OCI-LY1 (cell line): ENCODE data around the gene HINT2.

Source experiments
- H2AFZ ChIP-seq: fragments of 200-600 bp; sonication (generic), shearing (Covaris generic); 2 replicates; pipeline ENCODE4 v1.6.0; 2014; ENCODE audit warnings: antibody characterized with exemption, mild to moderate bottlenecking, low read length
- H3F3A ChIP-seq: fragments of 200-600 bp; sonication (generic), shearing (Covaris generic); 2 replicates; pipeline ENCODE4 v1.6.0; 2014; ENCODE audit warnings: mild to moderate bottlenecking, antibody characterized with exemption, low read length, moderate library complexity; ENCODE audit not compliant: insufficient read depth
- H3K27ac ChIP-seq: fragments of 200-600 bp; sonication (generic); 2 replicates; pipeline ENCODE4 v1.5.1; 2014; ENCODE audit warnings: low read length, mixed run types, mild to moderate bottlenecking, low read depth; ENCODE audit not compliant: poor library complexity, severe bottlenecking
- H3K27me3 ChIP-seq: fragments of 200-600 bp; sonication (generic); 2 replicates; pipeline ENCODE4 v1.6.0; 2014; ENCODE audit warnings: antibody characterized with exemption, mild to moderate bottlenecking, low read length, moderate library complexity; ENCODE audit not compliant: insufficient read depth
- H3K36me3 ChIP-seq: fragments of 200-600 bp; sonication (generic); 2 replicates; pipeline ENCODE4 v1.6.1; 2014; ENCODE audit warnings: mild to moderate bottlenecking, antibody characterized with exemption, low read length, moderate library complexity, mixed read lengths; ENCODE audit not compliant: insufficient read depth
- H3K4me1 ChIP-seq: fragments of 200-600 bp; sonication (generic); 2 replicates; pipeline ENCODE4 v1.5.1; 2014; ENCODE audit warnings: mild to moderate bottlenecking, low read length, moderate library complexity; ENCODE audit not compliant: insufficient read depth, severe bottlenecking
- H3K4me2 ChIP-seq: fragments of 200-600 bp; sonication (generic), shearing (Covaris generic); 2 replicates; pipeline ENCODE4 v1.6.1; 2014; ENCODE audit warnings: low read length
- H3K4me3 ChIP-seq: fragments of 200-600 bp; sonication (generic); 2 replicates; pipeline ENCODE4 v1.5.1; 2014; ENCODE audit warnings: low read length, low read depth, mild to moderate bottlenecking, mixed read lengths; ENCODE audit not compliant: poor library complexity, severe bottlenecking
- H3K79me2 ChIP-seq: fragments of 200-600 bp; shearing (Covaris generic); 2 replicates; pipeline ENCODE4 v1.6.1; 2016; ENCODE audit warnings: mixed run types, low read length, mixed read lengths; ENCODE audit not compliant: insufficient read depth
- H3K9ac ChIP-seq: fragments of 200-600 bp; sonication (generic), shearing (Covaris generic); 2 replicates; pipeline ENCODE4 v1.6.1; 2014; ENCODE audit warnings: mild to moderate bottlenecking, low read length, mixed read lengths
- H3K9me2 ChIP-seq: fragments of 200-600 bp; sonication (generic), shearing (Covaris generic); 2 replicates; pipeline ENCODE4 v1.6.1; 2014; ENCODE audit warnings: low read depth, mild to moderate bottlenecking, low read length, mixed read lengths
- H3K9me3 ChIP-seq: fragments of 200-600 bp; shearing (Covaris generic); 2 replicates; pipeline ENCODE4 v1.6.1; 2014; ENCODE audit warnings: low read length, mixed read lengths
- H4K20me1 ChIP-seq: fragments of 200-600 bp; sonication (generic), shearing (Covaris generic); 2 replicates; pipeline ENCODE4 v1.6.0; 2016; ENCODE audit warnings: mild to moderate bottlenecking, low read length; ENCODE audit not compliant: insufficient read depth
- CTCF ChIP-seq: fragments of 200-600 bp; sonication (generic), shearing (Covaris generic); IDR thresholded peaks from 2 replicates; pipeline ENCODE4 v1.5.1; 2017; ENCODE audit warnings: mild to moderate bottlenecking, antibody characterized with exemption, low read length, moderate library complexity, mixed read lengths
- EZH2 ChIP-seq: fragments of 200-600 bp; sonication (generic), shearing (Covaris generic); IDR thresholded peaks from 2 replicates; pipeline ENCODE4 v1.8.0; 2017; ENCODE audit warnings: borderline replicate concordance, mixed run types, mild to moderate bottlenecking, antibody characterized with exemption, low read length, moderate library complexity, mixed read lengths

HINT2 gene

GRCh38 chr9:35771534-35771933, 43.3 kb downstream of the HINT2 start:
- no peak overlapping the region for H3K9ac ChIP-seq
- no peaks in the 10 kb centered on the region for H3F3A ChIP-seq
- H3K79me2 ChIP-seq: no peaks in the 10 kb centered on the region
- no peak overlapping the region for H3K4me2 ChIP-seq
- H3K4me1 ChIP-seq: peaks cover 38% of the 10 kb centered on the region
- no peaks in the 10 kb centered on the region for H3K36me3 ChIP-seq
- no peaks in the 10 kb centered on the region for H4K20me1 ChIP-seq
- no peak overlapping the region for H3K4me3 ChIP-seq
- H3K9me3 ChIP-seq: no peaks in the 10 kb centered on the region
- no peaks in the 10 kb centered on the region for H3K9me2 ChIP-seq
- no peak overlapping the region for H2AFZ ChIP-seq
- no peaks in the 10 kb centered on the region for H3K27me3 ChIP-seq
- TF ChIP-seq CTCF (no peak), EZH2 (no peak)
- H3K27ac ChIP-seq: no peak overlapping the region

GRCh38 chr9:35771075-35771433, 43.8 kb downstream of the HINT2 start:
- H4K20me1 ChIP-seq: no peaks in the 10 kb centered on the region
- no peak overlapping the region for H3K4me3 ChIP-seq
- H2AFZ ChIP-seq: no peak overlapping the region
- no peaks in the 10 kb centered on the region for H3K9me2 ChIP-seq
- no peaks in the 10 kb centered on the region for H3K79me2 ChIP-seq
- peaks cover 33% of the 10 kb centered on the region for H3K4me1 ChIP-seq
- no peaks in the 10 kb centered on the region for H3K9me3 ChIP-seq
- TF ChIP-seq CTCF: no peak
- no peak for TF ChIP-seq EZH2
- H3K36me3 ChIP-seq: no peaks in the 10 kb centered on the region
- H3K27ac ChIP-seq: no peak overlapping the region
- H3F3A ChIP-seq: no peaks in the 10 kb centered on the region
- H3K27me3 ChIP-seq: no peaks in the 10 kb centered on the region
- no peak overlapping the region for H3K4me2 ChIP-seq
- no peak overlapping the region for H3K9ac ChIP-seq

DNA sequence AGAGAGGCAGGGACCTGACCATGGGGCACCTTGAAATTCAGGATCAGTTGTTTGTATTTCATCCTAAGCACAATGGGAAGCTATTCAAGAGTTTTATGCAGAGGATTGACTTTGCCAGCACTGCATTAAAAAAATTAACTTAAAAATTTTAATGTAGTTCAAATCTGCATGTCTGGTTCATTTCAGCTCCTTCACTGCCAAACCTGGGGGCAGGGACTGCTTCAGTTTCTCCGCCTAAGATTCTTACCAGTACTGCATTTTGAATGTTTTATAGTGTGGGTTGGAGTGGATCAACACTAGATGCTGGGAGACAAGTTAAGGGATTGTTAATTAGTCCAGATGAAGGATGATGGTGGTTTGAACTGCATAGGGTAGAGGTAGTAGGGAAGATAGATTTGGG, 45.1 kb downstream of the HINT2 start:
- no peak overlapping the region for H2AFZ ChIP-seq
- no peaks in the 10 kb centered on the region for H3K9me2 ChIP-seq
- TF ChIP-seq EZH2: no peak
- TF ChIP-seq CTCF: no peak
- H3K36me3 ChIP-seq: peaks cover 3% of the 10 kb centered on the region; the same call in 1 of the 2 replicates
- H3K4me2 ChIP-seq: no peak overlapping the region
- H4K20me1 ChIP-seq: no peaks in the 10 kb centered on the region
- no peak overlapping the region for H3K4me3 ChIP-seq
- H3F3A ChIP-seq: no peaks in the 10 kb centered on the region
- no peaks in the 10 kb centered on the region for H3K27me3 ChIP-seq
- no peaks in the 10 kb centered on the region for H3K79me2 ChIP-seq
- peaks cover 20% of the 10 kb centered on the region for H3K4me1 ChIP-seq
- H3K9ac ChIP-seq: no peak overlapping the region
- H3K27ac ChIP-seq: no peak overlapping the region
- H3K9me3 ChIP-seq: no peaks in the 10 kb centered on the region
